WI38 (cell line): ENCODE measurements around the gene TSPAN18.

Experiments used
- H3K4me3 ChIP-seq: 2 replicates; pipeline ENCODE4 v1.5.1; 2011; ENCODE audit warnings: low read depth, mild to moderate bottlenecking, control low read depth, low read length
- TF ChIP-seq, protein P1 (sequence below): IDR thresholded peaks from 2 replicates; pipeline ENCODE4 v1.5.1; 2012; ENCODE audit warnings: low read depth, mild to moderate bottlenecking, control low read depth, low read length

TSPAN18 gene

DNA sequence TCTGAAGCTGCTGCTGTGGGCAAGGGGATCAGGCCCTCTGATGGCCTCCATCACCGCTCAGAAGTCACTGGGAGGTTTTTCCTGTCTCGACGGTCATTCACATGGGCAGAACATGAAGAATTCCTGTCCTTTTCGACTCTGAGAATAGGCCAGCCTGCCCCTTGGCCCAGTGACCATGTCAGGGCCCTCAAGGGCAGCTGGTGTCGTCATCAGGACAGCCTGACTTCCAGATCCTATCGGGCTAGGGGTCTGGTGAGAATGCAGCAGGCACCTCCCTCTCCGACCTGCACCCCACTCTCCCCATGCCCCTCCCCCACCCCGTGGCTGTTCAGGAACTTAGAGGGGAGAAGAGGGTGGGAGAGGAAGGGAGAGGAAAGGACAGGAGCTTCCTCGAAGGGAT is 220.4 kb downstream of the TSPAN18 start:
- TF ChIP-seq, protein P1, sequence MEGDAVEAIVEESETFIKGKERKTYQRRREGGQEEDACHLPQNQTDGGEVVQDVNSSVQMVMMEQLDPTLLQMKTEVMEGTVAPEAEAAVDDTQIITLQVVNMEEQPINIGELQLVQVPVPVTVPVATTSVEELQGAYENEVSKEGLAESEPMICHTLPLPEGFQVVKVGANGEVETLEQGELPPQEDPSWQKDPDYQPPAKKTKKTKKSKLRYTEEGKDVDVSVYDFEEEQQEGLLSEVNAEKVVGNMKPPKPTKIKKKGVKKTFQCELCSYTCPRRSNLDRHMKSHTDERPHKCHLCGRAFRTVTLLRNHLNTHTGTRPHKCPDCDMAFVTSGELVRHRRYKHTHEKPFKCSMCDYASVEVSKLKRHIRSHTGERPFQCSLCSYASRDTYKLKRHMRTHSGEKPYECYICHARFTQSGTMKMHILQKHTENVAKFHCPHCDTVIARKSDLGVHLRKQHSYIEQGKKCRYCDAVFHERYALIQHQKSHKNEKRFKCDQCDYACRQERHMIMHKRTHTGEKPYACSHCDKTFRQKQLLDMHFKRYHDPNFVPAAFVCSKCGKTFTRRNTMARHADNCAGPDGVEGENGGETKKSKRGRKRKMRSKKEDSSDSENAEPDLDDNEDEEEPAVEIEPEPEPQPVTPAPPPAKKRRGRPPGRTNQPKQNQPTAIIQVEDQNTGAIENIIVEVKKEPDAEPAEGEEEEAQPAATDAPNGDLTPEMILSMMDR = no peak
- H3K4me3 ChIP-seq = no peak overlapping the region

DNA sequence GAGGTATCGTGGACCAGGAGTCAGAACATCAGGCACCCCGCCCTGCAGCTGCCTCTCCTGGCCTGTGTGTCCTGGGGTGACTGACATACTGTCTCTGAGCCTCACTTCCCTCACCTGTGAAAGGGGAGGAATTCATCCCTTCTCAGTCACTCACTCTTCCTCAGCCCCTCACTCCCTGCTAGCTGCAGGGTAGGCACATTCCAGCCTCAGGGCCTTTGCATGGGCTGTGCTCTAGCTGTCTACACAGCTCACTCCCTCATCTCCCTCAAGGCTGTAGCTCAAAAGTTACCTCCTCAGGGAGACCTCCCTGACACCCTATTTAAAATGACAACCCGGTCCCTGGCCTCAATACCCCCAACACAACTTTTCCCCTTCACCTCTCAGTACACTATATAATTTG is 221.4 kb downstream of the TSPAN18 start:
- H3K4me3 ChIP-seq = no peak overlapping the region
- TF ChIP-seq, protein P1 = no peak

DNA sequence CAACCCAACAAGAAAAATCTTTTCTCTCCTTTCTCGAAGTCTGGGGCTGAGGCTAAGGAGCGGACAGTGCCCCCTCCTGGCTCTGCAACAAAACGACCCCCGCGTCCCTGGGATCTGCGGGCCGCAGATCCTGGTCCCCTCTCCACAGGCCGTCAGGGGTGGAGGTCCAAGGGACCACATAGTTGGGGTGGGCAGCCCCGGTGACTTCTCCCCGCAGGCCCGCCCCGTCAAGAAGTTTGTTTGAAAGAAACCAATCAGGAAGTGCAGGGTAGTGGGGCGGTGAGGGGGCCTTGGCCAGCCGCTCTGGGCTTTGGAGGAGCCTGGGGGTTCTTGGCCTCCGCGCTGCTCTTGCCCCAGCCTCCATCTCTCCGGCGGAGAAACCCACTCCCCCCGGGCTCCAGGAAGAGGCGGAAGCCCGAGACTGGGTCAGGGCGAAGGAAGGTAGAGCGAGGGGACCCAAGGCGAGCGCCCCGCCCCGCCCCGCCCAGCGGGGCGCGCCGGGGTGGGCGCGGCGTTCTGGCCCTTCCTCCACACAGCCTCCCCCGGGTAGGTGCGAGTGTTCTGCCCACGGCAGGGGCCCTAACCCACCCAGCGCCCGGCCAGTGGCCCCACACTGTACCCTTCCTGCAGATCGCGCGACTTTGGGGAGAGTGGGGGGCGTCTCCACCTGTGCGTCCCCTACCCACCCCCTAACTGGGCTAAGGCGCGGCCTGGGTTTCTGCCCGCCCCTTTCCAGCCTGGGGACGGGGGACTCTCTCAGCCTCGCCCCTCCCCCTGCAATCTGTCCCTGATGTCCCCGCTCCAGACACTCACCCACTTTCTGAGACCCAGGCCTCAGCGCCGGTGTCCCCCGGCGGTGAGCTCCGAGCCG is 222.6 kb downstream of the TSPAN18 start:
- peak overlapping the region; percentile 20; the same call in 1 of the 2 replicates for H3K4me3 ChIP-seq
- TF ChIP-seq, protein P1 = peak; percentile 17

DNA sequence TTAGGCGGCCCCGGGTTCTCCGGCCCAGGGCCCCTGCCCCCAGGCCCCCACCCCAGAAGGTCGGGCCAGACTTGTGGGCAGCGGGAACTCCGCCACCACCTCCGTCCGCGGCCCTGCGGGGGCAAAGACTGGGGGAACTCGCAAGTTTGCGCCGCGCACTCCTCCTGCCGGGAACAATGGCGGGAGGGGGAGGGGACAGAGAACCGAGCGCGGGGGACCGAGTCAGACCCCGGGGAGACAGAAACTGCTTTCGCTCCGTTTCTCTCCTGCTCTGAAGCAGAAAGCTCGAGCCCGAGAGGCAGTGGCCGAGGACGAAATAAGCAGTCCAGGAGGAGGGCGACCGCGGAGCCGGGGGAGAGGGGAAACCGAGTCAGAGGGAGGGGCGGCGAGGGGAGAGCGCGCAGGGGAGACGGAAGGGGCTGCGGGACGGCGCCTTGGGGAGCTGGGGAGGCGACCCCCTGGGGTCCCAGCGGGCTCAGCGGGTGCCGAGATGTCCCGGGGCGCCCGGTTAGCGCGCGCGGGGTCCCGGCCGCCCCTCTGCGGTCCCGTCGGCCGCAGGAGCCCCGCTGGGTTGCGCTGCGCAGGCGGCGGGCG is 223.4 kb downstream of the TSPAN18 start:
- H3K4me3 ChIP-seq = peak overlapping the region; percentile 32
- TF ChIP-seq, protein P1 = no peak

DNA sequence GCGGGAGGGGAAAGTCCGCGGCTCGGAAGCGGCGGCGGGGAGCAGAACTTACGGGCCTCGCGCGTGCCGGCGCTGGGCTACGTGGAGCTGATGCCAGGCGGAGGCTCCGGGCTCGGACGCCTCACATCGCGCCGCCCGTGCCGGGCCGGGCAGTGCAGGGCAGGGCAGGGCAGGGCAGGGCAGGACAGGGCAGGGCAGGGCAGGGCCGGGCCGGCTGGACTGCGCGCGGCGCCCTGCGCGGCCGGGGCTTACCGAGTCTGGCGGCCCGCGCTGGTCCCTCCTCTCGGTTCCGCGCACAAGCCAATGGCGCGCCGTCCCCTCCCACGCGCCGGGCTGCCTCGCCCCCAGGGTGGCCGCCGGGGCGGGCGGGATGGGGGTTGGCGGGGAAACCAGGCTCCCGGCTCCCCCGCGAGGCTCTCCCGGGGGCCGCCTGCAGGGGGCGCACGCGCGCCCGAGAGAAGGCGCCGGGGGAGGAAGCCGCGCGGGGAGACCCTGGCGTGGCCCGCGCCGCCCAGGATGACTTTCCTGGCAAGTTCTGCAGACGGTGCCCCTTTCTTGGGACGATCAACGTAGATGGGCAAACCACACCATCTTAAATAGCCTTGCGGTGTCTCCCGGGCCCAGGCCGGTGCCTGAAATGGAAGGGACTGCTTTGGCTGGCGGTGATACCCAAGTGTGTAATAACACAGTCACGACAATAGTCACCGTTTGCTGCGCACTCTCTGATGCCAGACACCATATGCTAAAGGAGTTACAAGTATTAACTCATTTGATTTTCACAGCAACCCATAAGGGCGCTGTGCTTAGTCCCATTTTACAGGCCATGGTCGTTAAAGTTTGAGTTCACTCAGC is 224.1 kb downstream of the TSPAN18 start, which contains the start of gene TP53I11:
Gene TP53I11, minus strand, starts transcription at position 259 of the 852 bp plus-strand sequence. CDS start 12,548 bp downstream, outside the sequence.
- TF ChIP-seq, protein P1 = peak; percentile 10; the same call in 1 of the 2 replicates
- peak within 1 kb of the TSS; percentile 32 for H3K4me3 ChIP-seq

DNA sequence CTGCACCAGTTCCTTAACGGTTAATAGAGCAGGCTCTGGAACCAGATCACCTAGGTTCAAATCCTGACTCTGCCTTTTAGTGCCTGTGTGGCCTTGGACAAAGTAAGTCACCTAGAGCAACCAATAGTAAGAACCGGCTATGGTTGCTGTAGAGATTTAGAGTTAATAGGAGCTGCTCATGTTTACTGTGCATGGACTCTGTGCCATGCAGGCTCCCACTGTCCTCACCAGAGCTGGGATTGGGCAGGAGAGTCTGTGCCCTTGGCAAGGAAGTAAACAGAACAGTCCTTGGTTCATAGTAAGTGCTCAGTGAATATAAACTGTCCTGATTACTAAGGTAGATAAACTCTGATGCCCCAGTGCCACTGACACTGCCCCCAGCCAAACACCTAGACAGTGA is 225.3 kb downstream of the TSPAN18 start:
- TF ChIP-seq, protein P1 = no peak

More for the DNA sequence above, 225.3 kb downstream of the TSPAN18 start:
- no peak overlapping the region for H3K4me3 ChIP-seq
